Astrocyte (in vitro differentiated cells and primary cell): ENCODE measurements around the gene CEP41. TPM values are rescaled to one million over a fixed set of nuclear protein-coding genes. Genes with fewer than 3 reads are reported as not detected.

Source experiments
- DNase-seq: peaks from one replicate; pipeline ENCODE4 v3.0.0-alpha.2; 2010; ENCODE audit warnings: low read depth
- FAIRE-seq: peaks from 2 replicates; lab custom pipeline; 2011; peaks lifted over from hg19 to GRCh38; lab: Jason Lieb, UNC
- H2AFZ ChIP-seq: 2 replicates; pipeline ENCODE4 v1.6.0; 2012; ENCODE audit warnings: low read depth, low read length, inconsistent platforms
- H3K27ac ChIP-seq: 2 replicates; pipeline ENCODE4 v1.5.1; 2011; ENCODE audit warnings: low read depth, low read length, inconsistent platforms
- H3K27me3 ChIP-seq: 2 replicates; pipeline ENCODE4 v1.6.0; 2011; ENCODE audit warnings: low read length, inconsistent platforms; ENCODE audit not compliant: insufficient read depth
- H3K36me3 ChIP-seq: 2 replicates; pipeline ENCODE4 v1.5.1; 2011; ENCODE audit warnings: low read length, inconsistent platforms; ENCODE audit not compliant: insufficient read depth
- H3K4me1 ChIP-seq: 2 replicates; pipeline ENCODE4 v1.5.1; 2011; ENCODE audit warnings: low read length, inconsistent platforms; ENCODE audit not compliant: insufficient read depth
- H3K4me2 ChIP-seq: 2 replicates; pipeline ENCODE4 v1.6.0; 2012; ENCODE audit warnings: low read length, inconsistent platforms
- H3K4me3 ChIP-seq: 2 replicates; pipeline ENCODE4 v1.5.1; 2011; ENCODE audit warnings: low read depth, mild to moderate bottlenecking, low read length, inconsistent platforms; ENCODE audit not compliant: insufficient read depth
- H3K79me2 ChIP-seq: 2 replicates; pipeline ENCODE4 v1.6.0; 2012; ENCODE audit warnings: mild to moderate bottlenecking, low read length, inconsistent platforms; ENCODE audit not compliant: insufficient read depth
- H3K9ac ChIP-seq: 2 replicates; pipeline ENCODE4 v1.6.0; 2012; ENCODE audit warnings: mild to moderate bottlenecking, low read length, inconsistent platforms
- H3K9me3 ChIP-seq: 2 replicates; pipeline ENCODE4 v1.5.1; 2012; ENCODE audit warnings: low read depth, mild to moderate bottlenecking, low read length, inconsistent platforms; ENCODE audit not compliant: insufficient read depth
- H4K20me1 ChIP-seq: 2 replicates; pipeline ENCODE4 v1.6.0; 2012; ENCODE audit warnings: low read length, inconsistent platforms; ENCODE audit not compliant: insufficient read depth
- H3K27ac Mint-ChIP-seq: one replicate; pipeline ENCODE4 v1.8.0; 2021; ENCODE audit warnings: mild to moderate bottlenecking, mixed read lengths; ENCODE audit not compliant: unreplicated experiment
- H3K27me3 Mint-ChIP-seq: one replicate; pipeline ENCODE4 v1.8.0; 2021; ENCODE audit warnings: low read depth, mixed read lengths; ENCODE audit not compliant: unreplicated experiment
- H3K36me3 Mint-ChIP-seq: one replicate; pipeline ENCODE4 v1.8.0; 2021; ENCODE audit warnings: low read depth, mixed read lengths; ENCODE audit not compliant: unreplicated experiment
- H3K4me1 Mint-ChIP-seq: one replicate; pipeline ENCODE4 v1.8.0; 2021; ENCODE audit warnings: low read depth, mixed read lengths; ENCODE audit not compliant: unreplicated experiment
- H3K4me3 Mint-ChIP-seq: one replicate; pipeline ENCODE4 v1.8.0; 2021; ENCODE audit warnings: mild to moderate bottlenecking, moderate library complexity, mixed read lengths; ENCODE audit not compliant: unreplicated experiment
- H3K9me3 Mint-ChIP-seq: one replicate; pipeline ENCODE4 v1.8.0; 2021; ENCODE audit warnings: mild to moderate bottlenecking, mixed read lengths; ENCODE audit not compliant: unreplicated experiment
- EZH2 ChIP-seq: IDR thresholded peaks from 2 replicates; pipeline ENCODE4 v1.6.1; 2012; ENCODE audit warnings: mild to moderate bottlenecking, low read length, inconsistent platforms; ENCODE audit not compliant: insufficient read depth
- total RNA-seq: library from RNA; stranded (reverse); gene quantifications from 2 replicates; pipeline ENCODE4 v1.2.1, GENCODE V29; 2021
- TF ChIP-seq, protein P1 (sequence below): IDR thresholded peaks from 2 replicates; pipeline ENCODE4 v1.5.1; 2011; ENCODE audit warnings: low read depth, mild to moderate bottlenecking, inconsistent platforms, low read length, moderate library complexity; ENCODE audit not compliant: insufficient read depth

Gene CEP41
- total RNA-seq, 1 donor from 2014 or later = 16.4 TPM

DNA sequence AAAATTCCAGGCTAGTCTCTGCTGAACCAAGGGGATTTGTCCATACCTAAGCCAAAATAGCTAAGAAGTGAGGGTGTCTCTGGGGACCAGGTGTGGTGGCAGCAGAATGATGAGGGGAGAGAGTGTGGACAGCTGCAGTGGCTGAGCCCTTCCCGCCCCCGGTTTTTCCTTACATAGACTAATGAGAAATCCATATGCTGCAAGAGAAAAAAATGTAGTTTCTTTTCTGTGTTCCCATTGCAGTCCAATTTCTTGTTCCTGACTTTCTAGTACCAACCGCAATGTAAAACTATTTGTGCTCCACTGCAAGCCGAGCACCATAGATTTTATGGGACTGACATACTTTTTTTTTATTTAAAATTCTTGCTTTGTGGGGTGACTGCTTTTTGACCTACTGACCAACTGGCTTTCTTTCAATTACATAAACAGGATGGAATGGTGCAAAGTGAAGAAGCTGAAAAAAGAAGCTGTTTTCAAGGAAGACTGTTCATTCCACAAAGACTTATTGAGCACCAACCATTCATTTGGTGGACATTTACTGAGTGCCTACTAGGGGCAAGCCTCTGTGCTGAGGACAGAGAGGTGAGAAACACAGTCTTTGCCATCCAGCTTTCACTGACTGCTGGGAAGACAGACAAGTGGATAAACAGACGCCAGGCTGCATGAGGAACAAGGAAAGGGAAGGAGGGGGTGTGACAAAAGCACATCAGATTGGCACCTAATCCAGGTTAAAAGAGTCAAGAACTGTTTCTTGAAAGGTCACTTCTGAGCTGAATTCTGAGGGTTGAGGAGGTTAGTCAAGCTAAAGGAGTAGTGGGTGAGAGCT is 9.8 kb downstream of the CEP41 start:
- Histone ChIP-seq H4K20me1 (no peaks in the 10 kb centered on the region), H2AFZ (peak overlapping the region; percentile 46), H3K4me2 (peak overlapping the region; percentile 75), H3K27me3 (no peaks in the 10 kb centered on the region), H3K79me2 (peaks cover 3% of the 10 kb centered on the region), H3K4me3 (no peak overlapping the region), H3K4me1 (peaks cover 21% of the 10 kb centered on the region), H3K9me3 (no peaks in the 10 kb centered on the region), H3K36me3 (no peaks in the 10 kb centered on the region), H3K9ac (peak overlapping the region; percentile 26), H3K27ac (peak overlapping the region; percentile 43)
- H3K27me3 Mint-ChIP-seq = no peaks in the 10 kb centered on the region
- no peak overlapping the region for H3K4me3 Mint-ChIP-seq
- H3K36me3 Mint-ChIP-seq = no peaks in the 10 kb centered on the region
- FAIRE-seq (no peak), DNase-seq (peak; percentile 84)
- TF ChIP-seq, protein P1, sequence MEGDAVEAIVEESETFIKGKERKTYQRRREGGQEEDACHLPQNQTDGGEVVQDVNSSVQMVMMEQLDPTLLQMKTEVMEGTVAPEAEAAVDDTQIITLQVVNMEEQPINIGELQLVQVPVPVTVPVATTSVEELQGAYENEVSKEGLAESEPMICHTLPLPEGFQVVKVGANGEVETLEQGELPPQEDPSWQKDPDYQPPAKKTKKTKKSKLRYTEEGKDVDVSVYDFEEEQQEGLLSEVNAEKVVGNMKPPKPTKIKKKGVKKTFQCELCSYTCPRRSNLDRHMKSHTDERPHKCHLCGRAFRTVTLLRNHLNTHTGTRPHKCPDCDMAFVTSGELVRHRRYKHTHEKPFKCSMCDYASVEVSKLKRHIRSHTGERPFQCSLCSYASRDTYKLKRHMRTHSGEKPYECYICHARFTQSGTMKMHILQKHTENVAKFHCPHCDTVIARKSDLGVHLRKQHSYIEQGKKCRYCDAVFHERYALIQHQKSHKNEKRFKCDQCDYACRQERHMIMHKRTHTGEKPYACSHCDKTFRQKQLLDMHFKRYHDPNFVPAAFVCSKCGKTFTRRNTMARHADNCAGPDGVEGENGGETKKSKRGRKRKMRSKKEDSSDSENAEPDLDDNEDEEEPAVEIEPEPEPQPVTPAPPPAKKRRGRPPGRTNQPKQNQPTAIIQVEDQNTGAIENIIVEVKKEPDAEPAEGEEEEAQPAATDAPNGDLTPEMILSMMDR = no peak
- no peak for TF ChIP-seq EZH2
- H3K9me3 Mint-ChIP-seq = no peaks in the 10 kb centered on the region
- no peaks in the 10 kb centered on the region for H3K4me1 Mint-ChIP-seq
- H3K27ac Mint-ChIP-seq = no peak overlapping the region

DNA sequence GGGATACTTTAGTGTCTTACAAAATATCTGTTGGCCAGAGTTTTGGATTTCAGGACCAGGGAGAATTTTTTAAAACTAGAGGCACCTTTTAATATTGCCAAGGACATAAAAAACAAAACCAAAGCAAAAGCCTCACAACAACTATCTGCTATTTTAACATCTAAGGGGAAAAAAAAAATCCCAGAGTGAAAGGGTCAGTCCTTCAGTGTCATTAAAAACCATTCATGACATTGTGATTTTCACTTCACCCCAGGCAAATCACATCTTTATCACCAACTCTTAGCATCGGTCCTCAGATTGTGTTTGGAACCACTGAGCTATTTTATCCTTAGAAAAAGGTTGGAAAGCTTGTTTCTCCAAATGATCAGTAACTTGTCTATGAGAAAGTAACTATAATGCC is 10.7 kb downstream of the CEP41 start:
- Histone ChIP-seq H3K36me3 (no peaks in the 10 kb centered on the region), H3K27ac (no peak overlapping the region), H3K27me3 (no peaks in the 10 kb centered on the region), H3K79me2 (no peaks in the 10 kb centered on the region), H3K4me1 (peaks cover 21% of the 10 kb centered on the region), H3K4me3 (no peak overlapping the region), H4K20me1 (no peaks in the 10 kb centered on the region), H2AFZ (no peak overlapping the region), H3K9me3 (no peaks in the 10 kb centered on the region), H3K9ac (peak overlapping the region; percentile 26), H3K4me2 (peak overlapping the region; percentile 75)
- no peak overlapping the region for H3K27ac Mint-ChIP-seq
- H3K27me3 Mint-ChIP-seq = no peaks in the 10 kb centered on the region
- no peak overlapping the region for H3K4me3 Mint-ChIP-seq
- no peaks in the 10 kb centered on the region for H3K4me1 Mint-ChIP-seq
- FAIRE-seq = no peak
- no peak for DNase-seq
- H3K9me3 Mint-ChIP-seq = no peaks in the 10 kb centered on the region
- no peaks in the 10 kb centered on the region for H3K36me3 Mint-ChIP-seq
- TF ChIP-seq EZH2 = no peak
- TF ChIP-seq, protein P1 = no peak

DNA sequence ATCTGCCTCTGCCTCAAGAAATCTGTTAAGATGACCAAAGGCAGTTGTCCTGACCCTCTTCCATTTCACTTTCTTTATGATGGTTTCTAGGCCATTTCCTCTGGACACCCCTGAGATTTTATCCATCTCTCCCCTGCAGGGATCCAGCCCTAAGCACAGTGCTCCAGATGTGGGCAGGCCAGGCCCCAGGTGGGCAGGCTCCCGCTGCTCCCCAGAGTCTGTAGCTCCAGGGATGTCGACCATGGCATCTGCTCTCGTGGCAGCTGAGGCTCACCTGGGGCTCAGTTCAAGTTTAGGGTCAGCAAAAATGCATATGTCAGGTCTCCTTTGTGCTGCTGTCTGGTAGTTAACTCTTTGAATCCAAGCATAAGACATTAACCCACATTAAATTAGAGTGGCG is 11.8 kb downstream of the CEP41 start:
- Histone ChIP-seq H3K79me2 (no peaks in the 10 kb centered on the region), H3K27ac (no peak overlapping the region), H3K4me1 (peaks cover 21% of the 10 kb centered on the region), H3K4me3 (no peak overlapping the region), H3K27me3 (no peaks in the 10 kb centered on the region), H2AFZ (no peak overlapping the region), H3K9me3 (no peaks in the 10 kb centered on the region), H3K4me2 (no peak overlapping the region), H4K20me1 (no peaks in the 10 kb centered on the region), H3K9ac (no peak overlapping the region), H3K36me3 (no peaks in the 10 kb centered on the region)
- Mint-ChIP-seq H3K9me3 (no peaks in the 10 kb centered on the region), H3K4me1 (no peaks in the 10 kb centered on the region), H3K27ac (peak overlapping the region; percentile 44), H3K27me3 (no peaks in the 10 kb centered on the region), H3K4me3 (no peak overlapping the region), H3K36me3 (no peaks in the 10 kb centered on the region)
- DNase-seq = no peak
- no peak for TF ChIP-seq EZH2
- TF ChIP-seq, protein P1 = no peak
- no peak for FAIRE-seq
